ENCODE measurements around the gene GPN2. TPM values are rescaled to one million over a fixed set of nuclear protein-coding genes. Genes with fewer than 3 reads are reported as not detected.

The GPN2 gene
- polyA plus RNA-seq, 1 donor from 2014 or later = 20.3 TPM

Other genes starting within 250 kb of the GPN2 start
- gene ARID1A, start 194.3 kb downstream of the GPN2 start, polyA plus RNA-seq = 24.4 TPM
- 10.6 TPM for gene PIGV, start 102.3 kb downstream of the GPN2 start, polyA plus RNA-seq
- gene ZDHHC18, start 63.6 kb downstream of the GPN2 start, polyA plus RNA-seq = 4.3 TPM
- not detected for gene SFN, start 27.1 kb downstream of the GPN2 start, polyA plus RNA-seq
- gene GPATCH3, start 10.2 kb upstream of the GPN2 start, polyA plus RNA-seq = 22.1 TPM
- gene NR0B2, start 23.7 kb upstream of the GPN2 start, polyA plus RNA-seq = not detected
- gene NUDC, start 31.5 kb upstream of the GPN2 start, polyA plus RNA-seq = 121 TPM
- 2.9 TPM for gene KDF1, start 70.2 kb upstream of the GPN2 start, polyA plus RNA-seq
- gene TRNP1, start 103.4 kb upstream of the GPN2 start, polyA plus RNA-seq = not detected
- gene TENT5B, start 122.6 kb upstream of the GPN2 start, polyA plus RNA-seq = not detected

Data from IgD-negative memory B cell (primary cell).